HG03139 (cell line): ENCODE results near the gene PIGQ.
A peak's percentile ranks its signal among the peaks of the same experiment; 100 is the strongest.

ENCODE experiments used
- ATAC-seq: cut with Tn5 transposase; IDR thresholded peaks from one replicate; pipeline ENCODE4 v1.9.1; 2021; ENCODE audit not compliant: unreplicated experiment

Gene PIGQ

DNA sequence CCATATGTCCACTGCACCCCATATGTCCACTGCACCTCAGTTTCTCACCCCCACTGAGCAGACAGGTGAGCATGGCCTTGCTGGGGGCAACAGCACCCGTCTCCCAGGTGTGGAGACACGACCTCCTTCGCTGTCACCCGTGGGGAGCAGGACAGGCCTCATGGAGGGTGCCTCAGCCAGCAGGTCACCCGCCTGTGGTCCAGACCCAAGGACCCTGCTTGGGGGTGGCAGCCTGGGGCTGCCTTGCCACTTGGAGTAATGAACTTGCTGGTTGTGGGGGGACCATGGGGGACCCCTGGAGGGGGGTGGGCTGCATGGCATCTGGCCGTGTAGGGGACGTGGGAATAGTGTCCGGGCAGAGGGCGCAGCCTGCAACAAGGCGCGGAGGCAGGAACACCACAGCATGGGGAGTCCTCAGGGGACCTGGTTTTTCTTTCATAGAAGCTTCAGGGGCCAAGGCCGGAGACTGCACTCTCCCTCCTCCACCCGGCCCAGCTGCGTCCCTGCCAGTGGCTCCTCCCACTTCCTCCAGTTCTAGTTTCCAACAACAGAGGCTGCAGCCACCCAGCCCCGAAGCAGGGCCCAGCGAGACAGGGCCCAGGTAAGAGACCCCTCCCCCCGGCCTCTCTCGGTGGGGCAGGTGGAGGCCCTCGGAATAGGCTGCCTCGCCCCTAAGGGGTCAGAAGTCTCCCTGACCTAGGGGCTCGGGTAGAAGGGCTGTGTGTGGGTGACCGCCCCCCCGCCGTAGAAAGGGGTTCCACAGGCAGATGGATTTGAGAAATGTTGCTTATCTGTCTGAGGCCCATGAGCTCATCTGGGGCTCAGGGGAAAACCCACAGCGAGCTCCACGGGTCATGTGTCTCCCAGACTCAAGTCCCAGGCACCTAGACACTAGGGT lies 3.0 kb upstream of the PIGQ start, which contains the start of gene NHLRC4:
NHLRC4 (plus strand) TSS at position 531 of the 898 bp plus-strand sequence. CDS start 1,043 bp downstream, outside the sequence.
- peak; percentile 42 for ATAC-seq

DNA sequence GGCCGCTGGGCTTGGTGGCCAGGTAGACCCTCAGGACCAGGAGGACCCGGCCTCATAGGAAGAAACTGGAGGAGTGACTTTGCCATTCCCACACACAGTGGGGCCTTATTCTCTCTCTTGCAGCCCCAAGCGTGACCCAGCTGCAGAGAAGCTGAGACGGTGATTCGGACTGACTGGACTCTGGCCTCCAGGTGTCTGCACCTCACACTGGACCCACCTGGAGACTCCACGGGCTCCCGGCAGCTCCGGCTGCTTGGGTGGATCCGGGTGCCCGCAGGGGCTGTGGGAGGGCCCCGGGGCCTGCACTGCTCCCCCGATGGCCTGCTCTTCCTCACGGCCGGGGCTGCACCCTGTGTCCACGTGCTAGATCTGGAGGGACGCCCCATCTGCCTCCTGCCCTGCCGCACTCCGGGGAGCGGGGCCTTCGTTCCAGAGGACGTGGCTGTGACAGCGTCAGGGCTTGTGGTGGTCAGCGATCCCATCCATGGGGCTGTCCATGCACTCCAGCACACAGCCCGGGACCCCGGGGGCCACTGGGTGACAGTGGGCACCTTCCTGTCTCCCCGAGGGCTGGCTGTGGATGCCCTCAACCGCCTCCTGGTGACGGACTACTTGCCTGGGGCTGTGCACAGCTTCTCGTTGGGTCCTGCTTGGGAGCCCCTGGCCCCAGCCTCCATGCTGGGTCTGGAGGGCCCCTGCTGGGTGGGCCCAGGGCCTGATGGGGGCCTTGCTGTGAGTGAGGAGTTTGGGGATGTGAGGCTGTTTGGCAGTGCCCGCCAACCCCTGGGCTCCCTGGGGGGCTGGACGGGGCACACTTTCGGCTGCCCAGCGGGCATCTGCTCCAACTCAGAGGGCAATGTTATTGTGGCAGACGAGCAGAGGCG lies 2.2 kb upstream of the PIGQ start:
- no peak for ATAC-seq

DNA sequence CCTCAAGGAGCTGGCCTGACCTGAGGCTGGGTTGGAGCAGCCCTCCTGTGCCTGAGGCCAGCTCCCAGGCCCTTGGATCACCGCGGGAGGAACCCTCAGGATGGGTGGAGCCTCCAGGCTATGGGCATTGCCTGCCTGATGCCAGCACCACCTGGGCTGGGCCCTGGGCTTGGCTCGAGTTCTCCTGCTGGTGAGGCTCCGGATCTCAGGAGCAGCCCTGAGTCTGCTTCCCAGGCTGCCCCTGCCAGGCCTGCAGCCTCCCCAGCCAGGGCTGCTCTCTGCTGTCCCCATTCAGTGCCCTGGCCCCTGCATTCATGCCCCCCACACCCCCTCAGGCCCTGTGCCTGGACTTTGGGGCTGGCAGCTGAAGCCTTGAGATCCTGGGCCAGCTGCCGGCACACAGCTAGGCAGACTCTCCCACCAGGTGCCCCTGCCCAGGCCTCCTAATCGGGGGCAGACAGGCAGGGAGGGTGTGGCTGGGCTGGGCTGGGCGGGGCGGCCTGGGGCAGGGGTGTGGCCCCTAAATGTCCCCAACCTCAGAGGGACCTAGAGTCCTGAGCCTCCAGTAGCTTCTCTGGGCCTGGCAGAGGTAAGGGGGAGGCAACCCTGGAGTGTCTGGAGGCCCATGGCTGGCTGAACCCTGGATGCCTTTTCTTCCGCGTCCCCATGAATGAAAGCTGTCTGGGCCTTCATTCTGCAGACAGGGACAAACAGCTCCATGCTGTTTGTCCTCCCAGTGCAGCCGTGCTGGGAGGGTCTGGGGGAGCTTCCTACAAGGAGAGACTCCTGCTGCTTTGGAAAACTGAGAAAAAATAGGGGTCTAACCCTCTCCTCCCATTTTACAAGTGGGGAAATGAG lies 1.1 kb upstream of the PIGQ start:
- no peak for ATAC-seq

DNA sequence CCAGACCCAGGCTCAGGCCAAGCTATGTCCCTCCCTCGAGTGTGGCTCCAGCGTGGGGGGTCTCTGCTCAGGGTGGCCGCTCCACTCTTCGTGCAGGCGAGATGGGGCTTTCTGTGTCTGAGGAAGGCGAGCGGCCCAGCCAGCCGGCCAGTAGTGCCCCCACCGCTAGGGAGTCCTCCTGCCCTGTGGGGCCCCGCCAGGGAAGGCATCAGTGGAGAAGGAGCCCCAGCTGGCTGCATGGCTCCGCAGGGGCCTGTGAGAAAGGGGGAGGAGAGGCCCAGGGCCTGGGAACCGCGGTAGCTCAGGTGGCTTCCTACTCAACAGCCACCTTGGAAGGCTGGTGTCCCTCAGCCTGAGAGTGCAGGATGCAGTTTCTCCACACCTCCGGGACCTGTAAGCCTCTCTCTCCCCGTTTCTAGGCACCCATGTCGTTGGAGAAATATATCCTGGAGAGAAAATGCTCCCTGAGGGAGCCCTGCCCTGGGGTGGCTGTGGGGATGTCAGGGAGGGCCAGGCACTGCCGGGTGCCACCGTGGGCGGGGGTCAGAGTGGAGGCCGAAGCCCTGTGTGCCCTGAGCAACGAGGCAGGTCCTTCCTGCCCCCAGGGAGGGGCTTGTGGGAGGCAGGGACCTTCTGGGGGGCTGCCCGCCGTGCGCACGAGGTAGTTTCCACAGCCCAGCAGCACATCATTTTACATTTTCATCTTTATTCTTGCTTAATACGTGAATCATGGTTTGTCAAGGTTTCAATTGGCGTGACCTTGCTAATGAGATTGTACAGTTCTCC lies 3.3 kb downstream of the PIGQ start:
- no peak for ATAC-seq

DNA sequence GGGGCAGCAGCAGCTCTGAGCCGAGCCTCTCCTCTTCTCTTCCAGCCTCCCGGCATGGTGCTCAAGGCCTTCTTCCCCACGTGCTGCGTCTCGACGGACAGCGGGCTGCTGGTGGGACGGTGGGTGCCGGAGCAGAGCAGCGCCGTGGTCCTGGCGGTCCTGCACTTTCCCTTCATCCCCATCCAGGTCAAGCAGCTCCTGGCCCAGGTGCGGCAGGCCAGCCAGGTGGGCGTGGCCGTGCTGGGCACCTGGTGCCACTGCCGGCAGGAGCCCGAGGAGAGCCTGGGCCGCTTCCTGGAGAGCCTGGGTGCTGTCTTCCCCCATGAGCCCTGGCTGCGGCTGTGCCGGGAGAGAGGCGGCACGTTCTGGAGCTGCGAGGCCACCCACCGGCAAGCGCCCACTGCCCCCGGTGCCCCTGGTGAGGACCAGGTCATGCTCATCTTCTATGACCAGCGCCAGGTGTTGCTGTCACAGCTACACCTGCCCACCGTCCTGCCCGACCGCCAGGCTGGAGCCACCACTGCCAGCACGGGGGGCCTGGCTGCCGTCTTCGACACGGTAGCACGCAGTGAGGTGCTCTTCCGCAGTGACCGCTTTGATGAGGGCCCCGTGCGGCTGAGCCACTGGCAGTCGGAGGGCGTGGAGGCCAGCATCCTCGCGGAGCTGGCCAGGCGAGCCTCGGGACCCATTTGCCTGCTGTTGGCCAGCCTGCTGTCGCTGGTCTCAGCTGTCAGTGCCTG lies 4.4 kb downstream of the PIGQ start:
- no peak for ATAC-seq

DNA sequence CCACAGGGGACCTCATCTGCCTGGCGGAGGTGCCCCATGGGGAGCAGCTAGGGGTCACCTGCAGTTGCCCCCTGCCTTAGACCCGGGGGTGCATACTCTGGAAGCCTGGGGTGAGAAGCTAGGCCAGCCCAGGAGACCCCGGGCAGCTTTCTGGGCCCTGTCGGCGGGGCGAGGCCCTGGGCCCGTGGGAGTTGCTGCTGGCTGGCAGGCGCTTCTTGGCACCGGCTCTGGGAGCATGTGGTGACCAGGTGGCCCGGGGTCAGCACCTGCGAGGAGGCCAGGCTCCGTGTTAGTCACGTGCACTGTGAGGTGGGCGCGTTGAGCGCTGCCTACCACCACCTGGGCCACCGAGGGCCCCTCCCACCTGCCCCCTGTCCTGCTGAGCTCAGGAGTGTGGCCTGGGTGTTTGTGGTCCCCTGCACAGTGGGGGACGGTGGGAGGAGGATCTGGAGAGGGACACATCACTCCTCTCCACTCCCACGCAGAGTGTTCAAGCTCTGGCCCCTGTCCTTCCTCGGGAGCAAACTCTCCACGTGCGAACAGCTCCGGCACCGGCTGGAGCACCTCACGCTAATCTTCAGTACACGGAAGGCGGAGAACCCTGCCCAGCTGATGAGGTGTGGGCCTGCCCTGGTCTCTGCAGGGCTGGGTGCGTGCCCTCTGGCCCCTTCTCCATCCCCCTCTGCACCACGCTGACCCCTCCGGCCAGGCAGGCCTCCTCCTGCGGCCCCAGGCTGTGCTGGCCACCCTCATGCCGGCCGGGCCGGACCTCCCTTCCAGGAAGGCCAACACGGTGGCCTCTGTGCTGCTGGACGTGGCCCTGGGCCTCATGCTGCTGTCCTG lies 5.8 kb downstream of the PIGQ start:
- no peak for ATAC-seq

DNA sequence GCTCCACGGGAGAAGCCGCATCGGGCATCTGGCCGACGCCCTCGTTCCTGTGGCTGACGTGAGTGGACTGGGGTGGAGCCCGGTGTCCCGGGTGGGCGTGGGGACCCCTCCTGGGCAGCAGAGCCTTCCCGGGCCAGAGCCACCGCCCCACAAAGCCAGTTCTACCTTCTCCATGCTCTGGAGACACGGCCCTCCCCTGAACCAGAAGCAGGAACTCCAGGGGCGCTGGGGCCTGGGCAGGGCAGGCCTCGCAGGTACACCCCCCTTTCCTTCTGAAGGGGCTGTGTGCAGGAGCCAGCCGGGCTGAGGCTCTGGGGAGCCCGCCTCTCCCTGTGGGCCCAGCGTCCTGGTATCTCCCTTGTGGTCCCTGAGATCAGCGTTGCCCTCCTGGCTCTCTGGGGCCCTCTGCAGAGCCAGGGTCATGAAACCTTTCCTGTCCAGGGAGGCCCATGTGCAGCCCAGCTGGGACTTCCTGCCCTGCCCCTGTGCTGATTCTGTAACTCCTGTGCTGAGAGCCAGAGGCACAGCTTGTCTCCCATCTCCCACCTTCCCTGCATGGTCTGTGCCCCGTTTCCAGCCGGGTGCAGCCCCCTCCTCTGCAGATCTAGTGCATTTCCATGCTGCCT lies 6.5 kb downstream of the PIGQ start:
- no peak for ATAC-seq

DNA sequence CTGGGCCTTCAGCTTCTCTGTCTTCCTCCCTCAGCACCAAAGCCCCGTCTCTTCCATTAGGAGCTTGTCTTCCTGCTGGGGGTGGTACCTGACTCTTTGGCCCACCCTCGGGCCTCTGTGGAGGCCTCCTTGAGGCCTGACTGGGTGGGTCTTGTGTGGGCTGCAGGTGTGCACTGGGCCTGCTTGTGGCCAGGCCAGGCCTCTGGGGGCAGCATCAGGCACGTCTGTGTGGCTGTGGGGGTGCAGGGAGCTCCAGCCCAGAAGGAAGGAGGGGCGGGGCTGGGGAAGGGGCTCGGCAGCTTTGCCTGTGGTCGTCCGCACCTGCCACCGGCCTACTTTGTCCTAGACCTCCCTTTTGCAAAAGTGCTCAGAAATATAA lies 7.0 kb downstream of the PIGQ start:
- ATAC-seq: no peak

DNA sequence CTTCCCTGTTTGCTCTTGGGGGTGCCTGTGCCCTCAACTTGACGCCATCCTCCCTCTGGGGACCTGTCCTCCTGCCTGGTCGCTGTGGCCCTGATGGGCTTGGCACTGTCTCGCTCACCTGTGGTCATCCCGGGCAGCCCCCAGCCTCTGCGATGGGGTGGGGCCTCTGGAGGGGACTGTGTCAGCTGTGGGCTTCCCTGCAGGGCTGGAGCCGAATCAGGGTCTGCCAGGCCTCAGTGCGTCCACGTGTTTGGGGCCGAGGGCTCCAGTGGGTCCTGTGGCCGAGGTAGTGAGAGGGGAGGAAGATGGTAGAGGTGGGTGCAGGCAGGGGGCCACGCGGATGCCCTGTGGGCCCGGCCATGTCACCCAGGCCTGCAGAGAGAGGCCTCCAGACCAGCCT lies 8.0 kb downstream of the PIGQ start:
- ATAC-seq: no peak

DNA sequence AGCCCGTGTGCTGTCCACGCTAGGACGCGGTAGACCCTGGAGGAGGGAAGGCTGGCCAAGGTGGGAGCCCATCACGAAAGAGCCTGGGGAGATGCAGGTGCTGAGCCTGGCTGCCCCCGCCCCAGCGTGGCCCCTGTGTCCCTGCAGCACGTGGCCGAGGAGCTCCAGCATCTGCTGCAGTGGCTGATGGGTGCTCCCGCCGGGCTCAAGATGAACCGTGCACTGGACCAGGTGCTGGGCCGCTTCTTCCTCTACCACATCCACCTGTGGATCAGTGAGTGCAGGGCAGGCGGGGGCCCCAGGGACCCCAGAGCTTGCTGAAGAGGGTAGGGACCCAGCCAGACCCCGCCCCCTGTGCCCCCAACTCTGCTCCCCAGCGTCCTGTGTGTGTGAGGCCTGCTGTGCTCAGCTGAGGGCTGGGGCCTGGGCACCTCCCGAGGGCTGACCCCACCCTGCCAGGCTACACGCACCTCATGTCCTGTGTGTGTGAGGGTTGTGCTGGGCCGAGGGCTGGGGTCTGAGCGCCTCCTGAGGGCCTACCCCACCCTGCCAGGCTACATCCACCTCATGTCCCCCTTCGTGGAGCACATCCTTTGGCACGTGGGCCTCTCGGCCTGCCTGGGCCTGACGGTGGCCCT lies 8.6 kb downstream of the PIGQ start:
- ATAC-seq: no peak

DNA sequence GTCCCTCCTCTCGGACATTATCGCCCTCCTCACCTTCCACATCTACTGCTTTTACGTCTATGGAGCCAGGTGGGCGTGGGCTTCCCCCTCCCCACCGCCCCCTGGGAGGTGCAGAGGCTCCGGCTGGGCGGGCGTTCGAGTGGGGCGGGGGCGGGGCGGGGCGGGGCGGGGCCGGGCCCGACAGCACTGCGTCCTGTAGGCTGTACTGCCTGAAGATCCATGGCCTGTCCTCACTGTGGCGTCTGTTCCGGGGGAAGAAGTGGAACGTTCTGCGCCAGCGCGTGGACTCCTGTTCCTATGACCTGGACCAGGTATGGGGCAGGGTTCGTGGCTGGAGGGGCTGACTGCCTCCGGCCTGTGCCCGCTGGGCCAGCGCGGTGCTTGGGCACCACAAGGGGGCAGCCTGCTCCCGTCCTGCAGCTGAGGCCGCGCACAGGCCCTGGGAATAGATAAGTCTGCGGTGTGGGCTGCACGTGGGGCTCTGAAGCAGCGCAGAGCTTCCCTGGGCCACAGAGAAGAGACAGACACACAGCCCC lies 9.2 kb downstream of the PIGQ start:
- no peak for ATAC-seq

DNA sequence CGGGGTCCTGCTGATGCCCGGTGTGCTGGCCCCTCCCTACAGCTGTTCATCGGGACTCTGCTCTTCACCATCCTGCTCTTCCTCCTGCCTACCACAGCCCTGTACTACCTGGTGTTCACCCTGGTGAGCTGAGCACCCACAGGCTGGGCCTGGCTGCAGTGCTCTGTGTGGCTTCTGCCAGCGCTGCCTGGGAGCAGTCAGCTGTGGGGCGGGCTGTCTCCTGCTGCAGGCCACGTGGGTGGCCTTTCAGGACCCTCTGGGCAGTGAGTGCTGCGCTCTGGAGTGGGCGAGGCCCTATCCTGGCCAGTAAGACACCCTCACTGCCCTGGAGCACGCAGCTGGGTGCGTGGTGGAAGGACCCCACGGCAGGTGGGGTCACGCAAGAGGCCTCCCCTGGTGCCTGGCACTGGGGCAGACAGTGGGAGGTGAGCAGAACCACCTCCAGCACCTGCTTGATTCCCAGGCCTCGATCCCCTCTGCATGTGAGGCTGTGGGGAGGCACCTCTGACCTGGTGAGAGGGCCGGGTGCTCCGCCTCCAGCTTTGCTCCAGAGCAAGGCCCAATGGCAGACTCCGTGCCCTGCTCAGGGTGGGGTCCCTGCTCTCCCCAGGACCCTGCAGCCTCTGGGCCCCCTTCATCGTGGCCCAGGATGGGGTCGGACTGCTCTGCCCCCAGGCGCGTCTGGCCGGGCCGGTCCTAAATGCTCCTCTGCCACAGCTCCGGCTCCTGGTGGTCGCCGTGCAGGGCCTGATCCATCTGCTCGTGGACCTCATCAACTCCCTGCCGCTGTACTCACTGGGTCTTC lies 10.6 kb downstream of the PIGQ start:
- no peak for ATAC-seq

DNA sequence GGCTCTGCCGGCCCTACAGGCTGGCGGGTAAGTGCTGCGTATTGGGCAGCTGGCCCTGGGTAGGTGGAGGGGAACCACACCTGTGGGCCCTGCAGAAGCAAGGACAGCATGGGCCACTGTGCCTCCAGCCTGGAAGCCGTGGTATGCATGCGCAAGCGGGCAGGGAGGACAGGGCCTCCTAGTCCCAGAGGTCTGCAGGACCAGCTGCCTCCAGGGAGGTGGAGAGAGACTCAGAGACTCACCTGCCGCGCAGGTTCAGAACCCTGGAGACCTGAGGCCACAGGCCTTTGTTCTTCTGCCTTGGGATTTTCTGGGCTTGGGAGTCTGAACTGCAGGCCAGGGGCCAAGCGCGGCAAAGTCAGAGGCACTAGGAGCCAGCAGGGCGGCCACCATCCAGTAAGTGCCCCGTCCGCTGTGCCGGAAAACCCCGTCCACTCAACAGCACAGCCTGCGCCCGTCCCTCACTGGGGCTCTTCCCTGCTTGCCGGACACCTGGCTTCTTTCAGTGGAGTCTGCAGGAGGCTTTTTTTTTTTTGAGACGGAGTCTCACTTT lies 11.3 kb downstream of the PIGQ start:
- no peak for ATAC-seq

DNA sequence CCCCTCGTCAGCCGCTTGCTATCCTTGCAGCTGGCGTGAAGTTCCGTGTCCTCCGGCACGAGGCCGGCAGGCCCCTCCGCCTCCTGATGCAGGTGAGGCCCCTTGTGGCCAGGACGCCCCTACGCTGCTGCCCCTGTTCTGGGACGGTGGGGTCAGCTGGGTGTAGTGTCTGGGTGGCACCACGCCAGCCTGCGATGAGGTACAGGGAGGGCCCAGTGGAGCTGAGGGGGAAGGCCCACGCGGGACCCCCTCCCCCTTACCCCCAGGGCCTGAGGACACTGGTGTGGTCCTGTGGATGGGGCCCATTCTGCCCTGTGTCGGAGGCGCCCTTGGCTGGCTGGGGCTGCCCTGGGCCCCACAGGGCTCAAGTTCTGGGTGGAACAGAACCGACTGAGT lies 12.4 kb downstream of the PIGQ start:
- no peak for ATAC-seq

DNA sequence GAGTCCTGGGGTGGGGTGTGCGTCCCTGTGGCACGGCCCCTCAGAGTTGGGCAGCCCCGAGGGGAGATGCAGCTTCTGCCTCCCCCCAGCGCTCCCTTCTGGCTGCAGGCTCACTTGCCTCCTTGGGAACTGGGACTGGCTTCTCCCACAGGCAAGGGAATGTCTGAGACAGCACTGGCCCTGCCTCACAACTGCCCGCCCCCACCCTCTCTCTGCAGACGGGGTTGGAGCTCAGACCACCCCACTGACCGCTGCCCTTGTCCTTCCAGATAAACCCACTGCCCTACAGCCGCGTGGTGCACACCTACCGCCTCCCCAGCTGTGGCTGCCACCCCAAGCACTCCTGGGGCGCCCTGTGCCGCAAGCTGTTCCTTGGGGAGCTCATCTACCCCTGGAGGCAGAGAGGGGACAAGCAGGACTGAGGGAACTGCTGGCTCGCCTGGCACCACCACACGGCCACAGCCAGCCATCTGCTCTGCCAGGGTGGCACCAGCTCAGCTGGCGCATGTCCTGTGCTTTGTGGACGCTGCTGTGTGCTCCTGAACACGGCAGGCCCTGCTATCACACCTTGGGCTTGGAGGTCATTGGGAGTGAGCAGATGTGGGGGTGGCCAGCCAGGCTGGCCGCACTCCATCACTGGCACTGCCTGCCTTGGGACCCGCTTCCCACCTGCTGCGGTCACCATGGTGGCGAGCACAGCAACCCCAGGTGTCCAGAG lies 13.0 kb downstream of the PIGQ start:
- no peak for ATAC-seq

DNA sequence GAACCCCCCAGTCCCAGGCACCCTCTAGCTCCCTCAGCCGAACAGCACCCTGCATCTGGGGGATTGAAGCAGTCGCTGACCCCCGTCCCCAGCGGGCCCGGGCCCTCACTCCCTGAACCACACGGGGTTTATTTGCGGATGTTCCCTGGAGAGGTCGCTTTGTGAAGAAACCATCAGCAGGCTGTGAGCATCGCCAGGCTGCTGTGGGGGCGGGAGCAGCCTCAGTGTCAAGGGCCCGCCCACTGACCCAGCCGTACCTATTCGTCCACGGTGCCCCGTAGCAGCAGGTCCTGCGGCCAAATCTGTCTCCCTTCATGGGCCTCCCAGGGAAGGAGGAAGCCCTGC lies 13.7 kb downstream of the PIGQ start:
- ATAC-seq: no peak
